ENCODE results near the gene DUSP19. TPM values are rescaled to one million over a fixed set of nuclear protein-coding genes. Genes with fewer than 3 reads are reported as not detected.

The DUSP19 gene
- total and polyA plus RNA-seq, 2 donors (not counting 1 experiment from before 2014, with no cell fraction given), result 0.13 to 1.7 TPM

DNA sequence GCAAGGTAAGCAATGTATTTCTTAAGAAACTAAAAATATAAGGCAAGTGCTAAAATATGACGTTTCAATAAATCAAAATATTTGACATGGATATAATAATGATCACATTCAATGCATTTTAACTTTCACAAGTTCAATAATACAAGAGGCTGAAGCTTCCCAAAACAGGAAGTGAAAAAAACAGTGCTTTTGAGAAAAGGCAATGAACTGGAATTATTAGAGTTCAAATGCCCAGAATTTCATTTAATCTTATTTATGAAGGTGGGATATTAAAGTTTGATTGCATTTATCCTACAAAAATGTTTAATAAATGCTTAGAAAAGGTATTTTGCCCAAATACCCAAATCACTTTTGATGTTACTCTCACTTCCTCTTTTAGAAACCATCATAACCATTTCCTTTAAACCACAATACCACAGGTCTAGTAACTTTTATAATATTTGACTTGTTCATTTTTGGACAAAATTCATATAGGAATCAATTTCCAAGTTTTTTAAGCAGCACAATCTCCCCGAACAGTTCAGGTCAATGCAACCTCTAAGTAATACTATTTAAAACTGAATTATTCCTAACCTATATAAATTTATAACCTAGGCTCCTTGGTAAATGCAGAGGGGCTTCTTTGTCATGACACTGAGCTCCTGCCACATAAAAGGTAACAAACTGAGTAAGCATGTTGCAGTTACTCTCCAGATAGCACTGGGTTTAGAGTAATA lies 42.4 kb upstream of the DUSP19 start:
- DNase-seq (peak; percentile 70), ATAC-seq (ENCODE audit: low read depth) (peak; percentile 29)
- peaks cover 22 to 46% of the 10 kb centered on the region in 2 donors for H3K4me1 ChIP-seq (ENCODE audit: control insufficient read depth in 2 of 2, insufficient read depth in 2 of 2, low read length in 2 of 2)
- H3K9me3 ChIP-seq (ENCODE audit: control extremely low read depth in 1 of 3, control insufficient read depth in 2 of 3, insufficient read depth in 1 of 3, low read length in 2 of 3), result peaks cover 3 to 17% (median 6%) of the 10 kb centered on the region in 3 donors
- H3K27me3 Mint-ChIP-seq, result peaks cover 50% of the 10 kb centered on the region
- H3K79me2 ChIP-seq (ENCODE audit: control insufficient read depth, insufficient read depth, low read length), result no peaks in the 10 kb centered on the region
- H3K27ac Mint-ChIP-seq, result peak overlapping the region; percentile 16
- WGBS (ENCODE audit: insufficient coverage), result no CpG with 5 or more reads among the region's 2 CpGs
- H3K4me2 ChIP-seq (replicated peaks; ENCODE audit: low read depth, low read length, poor library complexity, severe bottlenecking), result peak overlapping the region; percentile 2
- intact Hi-C loops (cut with micrococcal nuclease), result loop anchor here (1.0 to 5.0 kb wide), 4 partner anchors 43 to 369 kb away; partner anchors contain the start of genes DUSP19 and NUP35
- no peaks in the 10 kb centered on the region for H4K20me1 ChIP-seq (ENCODE audit: control insufficient read depth, insufficient read depth, low read length, poor library complexity, severe bottlenecking)
- ChIA-PET CTCF (no interaction called here), POLR2A (interaction anchor here (0.6 kb wide), 1 partner anchor 83 kb away, joined by 3 read pairs; no protein-coding TSS in a partner anchor)
- no peak overlapping the region for H3K4me3 ChIP-seq (ENCODE audit: control extremely low read depth in 1 of 5, extremely low read depth in 1 of 5, insufficient read depth in 1 of 5, low read depth in 2 of 5, low read length in 4 of 5)
- H3K27me3 ChIP-seq (replicated peaks in 1 of 4; ENCODE audit: control extremely low read depth in 1 of 4, control insufficient read depth in 3 of 4, insufficient read depth in 4 of 4, low read length in 3 of 4), result peaks cover 15 to 70% (median 59%) of the 10 kb centered on the region in 4 experiments
- no peak overlapping the region for H2AFZ ChIP-seq (ENCODE audit: insufficient read depth, low read depth, low read length, poor library complexity, severe bottlenecking)
- peaks cover 27% of the 10 kb centered on the region for H3K4me1 Mint-ChIP-seq
- H3K9me3 Mint-ChIP-seq (ENCODE audit: insufficient read depth), result no peaks in the 10 kb centered on the region
- TF ChIP-seq, protein P1, sequence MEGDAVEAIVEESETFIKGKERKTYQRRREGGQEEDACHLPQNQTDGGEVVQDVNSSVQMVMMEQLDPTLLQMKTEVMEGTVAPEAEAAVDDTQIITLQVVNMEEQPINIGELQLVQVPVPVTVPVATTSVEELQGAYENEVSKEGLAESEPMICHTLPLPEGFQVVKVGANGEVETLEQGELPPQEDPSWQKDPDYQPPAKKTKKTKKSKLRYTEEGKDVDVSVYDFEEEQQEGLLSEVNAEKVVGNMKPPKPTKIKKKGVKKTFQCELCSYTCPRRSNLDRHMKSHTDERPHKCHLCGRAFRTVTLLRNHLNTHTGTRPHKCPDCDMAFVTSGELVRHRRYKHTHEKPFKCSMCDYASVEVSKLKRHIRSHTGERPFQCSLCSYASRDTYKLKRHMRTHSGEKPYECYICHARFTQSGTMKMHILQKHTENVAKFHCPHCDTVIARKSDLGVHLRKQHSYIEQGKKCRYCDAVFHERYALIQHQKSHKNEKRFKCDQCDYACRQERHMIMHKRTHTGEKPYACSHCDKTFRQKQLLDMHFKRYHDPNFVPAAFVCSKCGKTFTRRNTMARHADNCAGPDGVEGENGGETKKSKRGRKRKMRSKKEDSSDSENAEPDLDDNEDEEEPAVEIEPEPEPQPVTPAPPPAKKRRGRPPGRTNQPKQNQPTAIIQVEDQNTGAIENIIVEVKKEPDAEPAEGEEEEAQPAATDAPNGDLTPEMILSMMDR (IDR thresholded peaks at IDR 0.05), result no peak
- no peak for TF ChIP-seq EZH2 (IDR thresholded peaks at IDR 0.05; ENCODE audit: borderline replicate concordance, insufficient read depth, low read depth, low read length, poor library complexity, severe bottlenecking)
- H3K4me3 Mint-ChIP-seq, result peak overlapping the region; percentile 24
- H3K9ac ChIP-seq (ENCODE audit: low read length), result no peak overlapping the region
- no peaks in the 10 kb centered on the region for H3K36me3 ChIP-seq (replicated peaks in 1 of 2; ENCODE audit: control extremely low read depth in 1 of 2, control insufficient read depth in 1 of 2, extremely low read depth in 1 of 2, insufficient read depth in 2 of 2, low read length in 1 of 2)
- H3K27ac ChIP-seq (ENCODE audit: low read length in 2 of 2), result no peak overlapping the region

DNA sequence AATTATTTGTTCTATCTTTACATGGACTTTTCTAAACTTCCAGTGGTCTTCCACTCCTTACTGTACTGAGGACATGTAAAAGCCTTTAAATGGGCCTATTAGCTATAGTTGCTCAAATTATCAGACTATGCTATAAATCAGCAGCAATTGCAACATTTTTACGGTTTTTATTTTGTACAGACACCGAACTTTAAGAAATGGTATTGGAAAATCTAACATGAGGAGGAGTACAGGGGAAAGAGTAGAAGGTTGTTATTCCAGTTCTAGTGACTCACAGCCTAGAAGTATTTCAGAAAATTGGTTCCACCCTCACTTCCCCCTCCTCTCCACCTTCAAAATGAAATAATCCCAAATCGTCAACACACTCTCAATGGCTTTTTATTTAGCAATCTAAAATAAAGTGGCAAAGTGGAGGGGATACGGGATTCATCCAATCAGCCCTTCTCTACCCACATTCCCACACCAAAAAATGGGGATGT lies 41.4 kb upstream of the DUSP19 start:
- Histone ChIP-seq H3K9ac (ENCODE audit: low read length) (no peak overlapping the region), H3K27ac (ENCODE audit: low read length in 2 of 2) (no peak overlapping the region), H3K9me3 (ENCODE audit: control extremely low read depth in 1 of 3, control insufficient read depth in 2 of 3, insufficient read depth in 1 of 3, low read length in 2 of 3) (peaks cover 4 to 17% (median 6%) of the 10 kb centered on the region in 3 donors), H3K36me3 (replicated peaks in 1 of 2; ENCODE audit: control extremely low read depth in 1 of 2, control insufficient read depth in 1 of 2, extremely low read depth in 1 of 2, insufficient read depth in 2 of 2, low read length in 1 of 2) (no peaks in the 10 kb centered on the region), H3K27me3 (replicated peaks in 1 of 4; ENCODE audit: control extremely low read depth in 1 of 4, control insufficient read depth in 3 of 4, insufficient read depth in 4 of 4, low read length in 3 of 4) (peaks cover 15 to 69% (median 59%) of the 10 kb centered on the region in 4 experiments), H3K4me3 (ENCODE audit: control extremely low read depth in 1 of 5, extremely low read depth in 1 of 5, insufficient read depth in 1 of 5, low read depth in 2 of 5, low read length in 4 of 5) (no peak overlapping the region), H3K4me2 (replicated peaks; ENCODE audit: low read depth, low read length, poor library complexity, severe bottlenecking) (no peak overlapping the region), H3K4me1 (ENCODE audit: control insufficient read depth in 2 of 2, insufficient read depth in 2 of 2, low read length in 2 of 2) (peaks cover 22 to 46% of the 10 kb centered on the region in 2 donors), H4K20me1 (ENCODE audit: control insufficient read depth, insufficient read depth, low read length, poor library complexity, severe bottlenecking) (no peaks in the 10 kb centered on the region), H2AFZ (ENCODE audit: insufficient read depth, low read depth, low read length, poor library complexity, severe bottlenecking) (no peak overlapping the region), H3K79me2 (ENCODE audit: control insufficient read depth, insufficient read depth, low read length) (no peaks in the 10 kb centered on the region)
- peaks cover 27% of the 10 kb centered on the region for H3K4me1 Mint-ChIP-seq
- CTCF ChIA-PET, result no interaction called here
- no peak for ATAC-seq (ENCODE audit: low read depth)
- TF ChIP-seq, protein P1 (IDR thresholded peaks at IDR 0.05), result no peak
- TF ChIP-seq EZH2 (IDR thresholded peaks at IDR 0.05; ENCODE audit: borderline replicate concordance, insufficient read depth, low read depth, low read length, poor library complexity, severe bottlenecking), result no peak
- POLR2A ChIA-PET, result no interaction called here
- H3K4me3 Mint-ChIP-seq, result peak overlapping the region; percentile 74
- WGBS (ENCODE audit: insufficient coverage), result no CpG with 5 or more reads among the region's 4 CpGs
- peak; percentile 16 for DNase-seq
- H3K27me3 Mint-ChIP-seq, result peaks cover 51% of the 10 kb centered on the region
- intact Hi-C loops (cut with micrococcal nuclease), result loop anchor here (2.0 to 5.0 kb wide), 3 partner anchors 42 to 370 kb away; partner anchors contain the start of genes DUSP19 and NUP35
- H3K9me3 Mint-ChIP-seq (ENCODE audit: insufficient read depth), result no peaks in the 10 kb centered on the region
- peak overlapping the region; percentile 41 for H3K27ac Mint-ChIP-seq

Measured in B cell (primary cell).